HEK293T (cell line): ENCODE data around the gene ZNF48.

ENCODE experiments used
- ELF4 ChIP-seq: fragments of 450-650 bp; IDR thresholded peaks from 2 replicates; pipeline ENCODE4 v1.6.1; 2017; ENCODE audit warnings: antibody characterized with exemption
- SP1 ChIP-seq: fragments of 450-650 bp; IDR thresholded peaks from 2 replicates; pipeline ENCODE4 v1.6.1; 2017
- ZNF384 ChIP-seq: fragments of 450-650 bp; IDR thresholded peaks from 2 replicates; pipeline ENCODE4 v1.6.1; 2016

DNA sequence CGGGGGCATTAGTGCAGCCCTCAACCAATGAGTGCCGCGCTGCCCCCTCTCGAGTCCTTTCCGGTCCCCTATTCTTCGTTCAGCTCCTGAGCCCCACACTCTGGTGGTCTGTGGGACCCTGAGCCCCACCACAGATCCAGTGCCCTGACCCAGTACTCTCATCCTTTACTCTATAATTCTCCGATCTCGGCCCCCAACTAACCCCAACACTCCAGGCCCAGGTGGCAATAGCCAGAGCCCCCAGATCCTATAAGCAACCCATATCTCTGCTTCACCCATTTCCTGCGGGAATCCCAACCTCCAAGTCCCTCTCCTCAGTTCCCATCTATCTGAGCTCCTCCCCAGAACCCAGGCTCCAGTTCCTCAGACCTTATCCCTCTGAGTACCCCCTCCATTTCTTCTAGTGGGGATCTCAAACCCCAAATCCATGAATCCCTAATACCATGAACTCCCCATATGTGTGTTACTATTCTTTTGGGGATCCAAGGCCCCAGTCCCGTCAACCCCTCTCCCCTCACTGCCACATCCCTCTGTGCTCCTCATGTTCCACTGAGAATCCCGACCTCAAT, 23.9 kb upstream of the ZNF48 start:
- TF ChIP-seq SP1 (no peak), ZNF384 (no peak), ELF4 (no peak)
